Activated CD4-positive, alpha-beta T cell treated with anti-CD3 and anti-CD28 coated beads, Interleukin-2, amount 10 ng/mL, durations not matched to agents 24 days and 14 days (primary cell): ENCODE results near the gene ORMDL2. TPM values are rescaled to one million over a fixed set of nuclear protein-coding genes. Genes with fewer than 3 reads are reported as not detected.
"Not testable (repeated sequence)": the region's sequence is repeated elsewhere in the genome, so short reads cannot be mapped to it uniquely, and the experiment has no call there.

Experiments
- DNase-seq: peaks from one replicate; pipeline ENCODE4 v3.0.0; 2022
- H3K27ac Mint-ChIP-seq: one replicate; pipeline ENCODE4 v1.8.0; 2022; ENCODE audit warnings: mild to moderate bottlenecking, mixed read lengths
- H3K27me3 Mint-ChIP-seq: one replicate; pipeline ENCODE4 v1.8.0; 2022; ENCODE audit warnings: mixed read lengths
- H3K36me3 Mint-ChIP-seq: one replicate; pipeline ENCODE4 v1.8.0; 2022; ENCODE audit warnings: low read depth, mild to moderate bottlenecking, mixed read lengths
- H3K4me1 Mint-ChIP-seq: one replicate; pipeline ENCODE4 v1.8.0; 2021; ENCODE audit warnings: mixed read lengths
- H3K4me3 Mint-ChIP-seq: one replicate; pipeline ENCODE4 v1.8.0; 2022; ENCODE audit warnings: mild to moderate bottlenecking, moderate library complexity, mixed read lengths
- H3K9me3 Mint-ChIP-seq: one replicate; pipeline ENCODE4 v1.8.0; 2021; ENCODE audit warnings: mixed read lengths
- intact Hi-C: fragments of 100-400 bp; cut with micrococcal nuclease; formaldehyde crosslinking; loops from one replicate; pipeline ENCODE4 v1.15.1; 2023
- total RNA-seq: library from RNA; stranded (reverse); gene quantifications from 2 replicates; pipeline ENCODE4 v1.2.3, GENCODE V29; 2022

ORMDL2 gene
- total RNA-seq, 1 donor from 2014 or later: 55.8 TPM

DNA sequence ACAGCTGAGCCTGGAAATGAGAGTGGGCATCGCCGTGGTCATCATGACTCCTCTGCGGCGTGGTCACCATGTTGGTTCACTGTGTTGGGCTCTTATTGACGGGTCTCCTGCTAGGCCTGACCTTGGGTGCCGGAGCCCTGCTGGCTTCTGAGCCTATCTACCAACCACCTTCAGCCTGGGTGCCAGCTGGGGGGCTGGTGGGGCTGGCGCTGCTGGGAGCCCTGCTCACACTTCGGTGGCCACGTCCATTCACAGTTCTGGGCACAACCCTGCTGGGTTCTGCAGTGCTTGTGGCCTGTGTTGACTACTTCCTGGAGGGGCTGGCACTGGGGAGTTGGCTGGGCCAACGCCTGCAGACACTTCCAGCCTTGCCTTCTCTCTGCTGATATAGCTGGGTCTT, 15.2 kb downstream of the ORMDL2 start:
- Mint-ChIP-seq H3K4me3 (no peak overlapping the region), H3K4me1 (peaks cover 30% of the 10 kb centered on the region), H3K36me3 (peaks cover 3% of the 10 kb centered on the region), H3K9me3 (no peaks in the 10 kb centered on the region), H3K27me3 (no peaks in the 10 kb centered on the region), H3K27ac (peak overlapping the region; percentile 26)
- no peak for DNase-seq
- intact Hi-C loops: no loop called here

DNA sequence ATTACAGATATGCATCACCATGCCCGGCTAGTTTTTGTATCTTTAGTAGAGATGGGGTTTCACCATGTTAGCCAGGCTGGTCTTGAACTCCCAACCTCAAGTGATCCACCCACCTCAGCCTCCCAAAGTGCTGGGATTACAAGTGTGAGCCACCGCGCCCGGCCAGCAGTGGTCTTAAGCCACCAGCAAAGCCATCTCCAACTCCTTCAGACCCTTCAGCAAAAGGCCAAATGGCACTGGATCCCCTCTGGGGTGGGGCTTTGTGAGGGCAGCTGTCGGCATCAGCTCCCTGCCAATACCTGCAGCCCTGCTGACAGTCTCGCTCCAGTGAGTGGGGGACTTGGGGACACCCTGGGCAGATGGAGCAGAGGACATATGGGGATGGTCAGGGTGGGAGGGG, 16.6 kb downstream of the ORMDL2 start:
- H3K27ac Mint-ChIP-seq, H3K4me3 Mint-ChIP-seq, H3K9me3 Mint-ChIP-seq, intact Hi-C loops, H3K36me3 Mint-ChIP-seq, H3K27me3 Mint-ChIP-seq, DNase-seq: not testable (repeated sequence)
- H3K4me1 Mint-ChIP-seq: peaks cover 25% of the 10 kb centered on the region

DNA sequence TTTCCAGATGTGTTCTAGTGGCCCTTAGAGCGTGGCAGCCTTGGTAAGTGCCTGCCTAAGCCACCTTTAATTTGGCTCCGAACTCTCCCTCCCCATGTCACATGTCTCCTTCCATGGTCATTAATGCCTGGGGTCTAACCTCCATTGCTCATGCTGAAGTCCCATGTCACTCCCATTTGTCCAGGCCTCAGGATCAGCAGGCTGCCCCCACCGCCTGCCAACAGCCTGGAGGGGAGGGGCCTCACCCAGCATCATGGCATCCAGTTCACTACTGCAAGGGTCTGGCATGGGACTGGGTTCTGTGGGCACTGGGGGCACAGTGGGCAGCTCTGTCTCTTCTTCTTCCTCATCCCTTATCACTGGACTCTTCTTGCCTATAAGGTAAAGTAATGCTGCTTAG, 20.5 kb downstream of the ORMDL2 start:
- Mint-ChIP-seq H3K27ac (no peak overlapping the region), H3K36me3 (no peaks in the 10 kb centered on the region), H3K9me3 (no peaks in the 10 kb centered on the region), H3K4me1 (peaks cover 5% of the 10 kb centered on the region), H3K4me3 (no peak overlapping the region), H3K27me3 (peaks cover 2% of the 10 kb centered on the region)
- intact Hi-C loops: no loop called here
- DNase-seq: no peak

DNA sequence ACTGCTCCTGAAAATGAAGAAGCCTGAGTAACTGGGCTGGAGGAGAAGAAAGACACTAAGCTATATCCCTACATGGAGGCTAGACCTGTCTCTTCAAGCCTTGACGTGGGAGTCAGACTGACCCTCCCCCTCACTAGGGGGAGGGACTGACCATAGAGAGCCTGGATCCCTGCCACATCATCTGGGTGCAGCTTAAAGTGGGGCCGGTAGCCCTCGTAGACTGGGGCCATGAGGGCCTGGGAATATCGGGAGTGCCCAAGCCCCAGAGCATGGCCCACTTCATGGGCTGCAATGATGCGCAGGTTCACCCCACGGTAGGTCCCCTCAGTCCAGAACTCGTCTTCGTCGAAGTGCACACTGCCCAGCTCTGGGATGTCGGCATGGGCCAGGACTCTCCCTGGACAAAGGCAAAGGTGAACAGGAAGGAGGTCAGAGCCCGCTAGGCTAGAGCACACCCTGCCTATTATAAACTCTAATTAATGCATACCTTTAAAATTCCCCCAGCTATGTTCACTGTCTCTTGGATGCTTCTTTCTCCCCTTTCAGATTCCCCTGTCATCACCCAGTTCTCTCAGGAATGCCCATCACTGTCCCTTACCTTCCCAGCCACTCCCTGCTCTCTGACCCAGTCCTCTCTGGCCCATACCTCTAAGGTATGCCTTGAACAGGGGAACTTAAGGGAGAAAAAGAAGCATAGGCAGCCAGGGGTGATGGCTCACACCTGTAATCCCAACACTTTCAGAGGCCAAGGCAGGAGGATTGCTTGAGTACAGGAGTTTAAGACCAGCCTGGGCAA, 21.7 kb downstream of the ORMDL2 start:
- DNase-seq: no peak
- no peak overlapping the region for H3K27ac Mint-ChIP-seq
- no peak overlapping the region for H3K4me3 Mint-ChIP-seq
- intact Hi-C loops: no loop called here
- H3K27me3 Mint-ChIP-seq: peaks cover 4% of the 10 kb centered on the region
- H3K4me1 Mint-ChIP-seq: peaks cover 2% of the 10 kb centered on the region
- H3K9me3 Mint-ChIP-seq: no peaks in the 10 kb centered on the region
- no peaks in the 10 kb centered on the region for H3K36me3 Mint-ChIP-seq

- DNase-seq: no peak
- Mint-ChIP-seq H3K36me3 (no peaks in the 10 kb centered on the region), H3K9me3 (no peaks in the 10 kb centered on the region), H3K27me3 (peaks cover 4% of the 10 kb centered on the region), H3K27ac (no peak overlapping the region), H3K4me3 (no peak overlapping the region), H3K4me1 (peaks cover 2% of the 10 kb centered on the region)
- intact Hi-C loops: no loop called here
Measured at GRCh38 chr12:55840581-55841351, 22.9 kb downstream of the ORMDL2 start.

DNA sequence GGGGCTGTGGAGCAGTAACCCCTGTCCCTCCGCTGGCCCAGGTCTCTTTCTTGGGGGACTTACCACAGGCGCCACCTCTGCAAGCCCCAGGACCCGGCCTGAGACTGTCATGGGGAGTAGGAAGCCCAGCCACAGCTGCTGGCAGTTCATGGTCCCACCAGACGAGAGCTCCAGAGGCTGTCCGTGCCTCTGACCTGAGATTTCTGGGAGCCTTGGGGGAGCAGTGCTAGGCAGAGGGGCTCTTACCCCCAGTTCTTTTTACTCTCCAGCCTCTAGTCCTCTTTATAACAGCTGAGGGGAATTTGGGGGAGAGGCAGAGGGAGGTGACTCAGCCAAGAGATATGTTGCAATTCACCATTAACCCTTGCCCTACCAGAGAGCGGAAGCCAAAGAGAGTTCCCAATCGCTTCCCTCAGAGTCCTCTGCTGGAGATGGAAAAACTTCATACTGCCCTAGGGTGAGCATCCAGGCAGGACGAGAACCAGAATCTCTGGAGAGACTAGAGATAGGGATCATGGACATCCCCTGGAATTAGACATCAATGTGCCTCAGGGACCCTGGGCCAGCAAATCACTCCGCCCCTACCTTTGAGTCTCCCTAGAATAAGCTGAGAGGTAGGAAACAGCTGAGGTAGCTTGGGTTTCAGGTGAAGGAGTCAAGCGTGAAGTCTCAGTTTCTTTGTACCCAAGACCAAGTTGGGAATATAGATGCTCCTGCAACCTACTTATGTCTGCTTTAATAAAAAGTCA, 25.0 kb downstream of the ORMDL2 start, which contains the start of gene MMP19:
Gene MMP19, minus strand, starts transcription at position 256 of the 749 bp plus-strand sequence. Its CDS starts 106 bp downstream, at position 150.
- Mint-ChIP-seq H3K36me3 (no peaks in the 10 kb centered on the region), H3K4me3 (no peak within 1 kb of the TSS), H3K27ac (no peak within 1 kb of the TSS), H3K27me3 (peaks cover 4% of the 10 kb centered on the region), H3K9me3 (no peaks in the 10 kb centered on the region), H3K4me1 (peaks cover 10% of the 10 kb centered on the region)
- intact Hi-C loops: no loop called here
- DNase-seq: no peak

DNA sequence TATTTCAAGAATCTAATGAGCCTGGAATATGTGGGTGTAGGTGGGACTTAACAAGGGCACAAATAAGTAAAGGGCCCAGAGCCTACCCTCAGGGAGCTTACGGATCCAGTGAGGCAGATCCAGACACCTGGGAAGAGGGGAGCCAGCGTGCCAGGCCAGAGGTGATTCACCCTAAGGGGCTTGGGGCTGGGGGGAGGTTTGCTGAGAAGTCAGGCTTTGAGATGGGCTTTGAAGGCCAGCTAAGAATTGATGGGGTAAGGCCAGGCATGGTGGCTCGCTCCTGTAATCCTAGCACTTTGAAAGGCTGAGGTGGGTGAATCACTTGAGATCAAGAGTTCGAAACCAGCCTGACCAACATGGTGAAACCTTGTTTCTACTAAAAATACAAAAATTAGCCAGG, 25.6 kb downstream of the ORMDL2 start:
- DNase-seq: no peak
- H3K9me3 Mint-ChIP-seq: no peaks in the 10 kb centered on the region
- peaks cover 10% of the 10 kb centered on the region for H3K4me1 Mint-ChIP-seq
- no peak overlapping the region for H3K27ac Mint-ChIP-seq
- H3K4me3 Mint-ChIP-seq: no peak overlapping the region
- intact Hi-C loops: no loop called here
- no peaks in the 10 kb centered on the region for H3K36me3 Mint-ChIP-seq
- H3K27me3 Mint-ChIP-seq: peaks cover 4% of the 10 kb centered on the region

GRCh38 chr12:55844961-55845360, 27.1 kb downstream of the ORMDL2 start:
- Mint-ChIP-seq H3K9me3 (no peaks in the 10 kb centered on the region), H3K36me3 (no peaks in the 10 kb centered on the region), H3K27me3 (peaks cover 7% of the 10 kb centered on the region), H3K27ac (no peak overlapping the region), H3K4me3 (no peak overlapping the region), H3K4me1 (peaks cover 10% of the 10 kb centered on the region)
- intact Hi-C loops: loop anchor here (5.0 kb wide), 1 partner anchor 52 kb away; no protein-coding TSS in a partner anchor
- no peak for DNase-seq

DNA sequence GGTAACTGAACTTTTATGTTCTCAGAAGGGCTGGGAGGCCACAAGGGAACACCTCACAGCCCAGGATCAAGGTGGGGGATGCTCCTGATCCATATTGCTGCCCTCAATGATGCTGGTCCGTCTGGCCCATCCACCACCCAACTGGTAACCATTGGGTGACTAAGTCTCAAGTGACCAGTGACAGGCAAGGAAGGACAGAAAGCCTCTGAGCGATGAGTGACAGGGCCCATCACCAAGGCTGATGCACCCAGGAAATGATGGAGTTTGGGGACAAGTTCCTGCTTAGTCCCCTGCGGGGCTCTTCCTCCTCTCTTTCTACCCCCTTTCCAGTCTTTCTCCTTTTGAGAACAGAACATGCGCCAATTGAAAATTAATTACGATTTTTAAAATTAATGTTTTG, 27.5 kb downstream of the ORMDL2 start:
- Mint-ChIP-seq H3K36me3 (no peaks in the 10 kb centered on the region), H3K27ac (no peak overlapping the region), H3K4me3 (no peak overlapping the region), H3K9me3 (no peaks in the 10 kb centered on the region), H3K27me3 (peaks cover 10% of the 10 kb centered on the region), H3K4me1 (peaks cover 10% of the 10 kb centered on the region)
- intact Hi-C loops: loop anchor here (5.0 kb wide), 1 partner anchor 52 kb away; no protein-coding TSS in a partner anchor
- no peak for DNase-seq

DNA sequence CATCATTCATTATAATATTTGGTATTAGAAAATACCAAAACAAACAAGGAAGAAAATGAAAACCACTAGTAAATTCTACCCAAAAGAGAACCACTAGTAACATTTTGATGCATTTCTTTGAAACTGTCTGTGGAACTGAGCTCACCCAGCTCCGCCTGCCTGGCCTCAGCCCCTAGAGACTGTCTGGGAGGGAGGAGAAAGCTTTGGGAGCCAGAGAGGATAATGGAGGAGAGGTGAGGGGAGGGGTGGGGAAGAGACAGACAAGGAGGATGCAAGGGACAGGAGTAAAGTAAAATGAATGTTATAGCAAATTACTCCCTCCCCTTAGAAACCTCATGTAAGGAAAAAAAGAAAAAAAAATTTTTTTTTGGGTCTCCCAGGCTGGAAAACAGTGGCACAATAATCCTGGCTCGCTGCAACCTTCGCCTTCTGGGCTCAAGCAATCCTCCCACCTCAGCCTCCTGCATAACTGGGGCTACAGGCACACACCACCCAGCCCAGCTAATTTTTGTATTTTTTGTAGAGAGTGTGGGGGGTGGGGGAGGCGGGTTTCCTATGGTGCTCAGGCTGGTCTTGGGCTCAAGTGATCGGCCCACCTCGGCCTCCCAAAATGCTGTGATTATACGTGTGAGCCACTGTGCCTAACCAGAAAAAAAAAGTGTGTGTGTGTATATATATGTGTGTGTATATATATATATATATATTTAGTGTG, 28.1 kb downstream of the ORMDL2 start:
- H3K4me3 Mint-ChIP-seq: no peak overlapping the region
- no peaks in the 10 kb centered on the region for H3K9me3 Mint-ChIP-seq
- H3K27me3 Mint-ChIP-seq: peaks cover 14% of the 10 kb centered on the region
- DNase-seq: no peak
- peak overlapping the region; percentile 48 for H3K27ac Mint-ChIP-seq
- no peaks in the 10 kb centered on the region for H3K36me3 Mint-ChIP-seq
- H3K4me1 Mint-ChIP-seq: peaks cover 10% of the 10 kb centered on the region
- intact Hi-C loops: loop anchor here (5.0 kb wide), 1 partner anchor 51 kb away; no protein-coding TSS in a partner anchor

DNA sequence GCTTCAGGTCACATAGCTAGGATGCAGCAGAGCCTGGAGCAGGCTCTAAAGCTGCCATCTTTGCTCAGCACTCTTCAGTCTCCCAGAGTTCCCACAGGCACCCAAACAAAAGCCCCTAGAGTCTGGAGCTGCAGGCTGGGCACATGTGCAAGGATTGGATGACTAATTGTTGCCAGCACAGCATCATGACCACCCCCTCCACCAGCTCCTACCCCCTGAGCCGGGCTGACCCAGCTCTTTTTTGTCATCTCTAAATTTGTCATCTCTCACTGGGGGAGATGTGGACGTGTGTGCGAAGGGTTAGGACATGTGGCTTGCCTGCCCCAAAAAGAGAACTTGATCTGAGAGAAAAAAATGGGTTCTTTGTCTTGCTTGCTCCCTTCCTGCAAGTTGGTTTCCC, 29.2 kb downstream of the ORMDL2 start:
- peaks cover 17% of the 10 kb centered on the region for H3K27me3 Mint-ChIP-seq
- intact Hi-C loops: loop anchor here (5.0 kb wide), 1 partner anchor 50 kb away; no protein-coding TSS in a partner anchor
- H3K36me3 Mint-ChIP-seq: no peaks in the 10 kb centered on the region
- H3K4me3 Mint-ChIP-seq: no peak overlapping the region
- H3K27ac Mint-ChIP-seq: peak overlapping the region; percentile 16
- H3K4me1 Mint-ChIP-seq: peaks cover 10% of the 10 kb centered on the region
- DNase-seq: no peak
- no peaks in the 10 kb centered on the region for H3K9me3 Mint-ChIP-seq

DNA sequence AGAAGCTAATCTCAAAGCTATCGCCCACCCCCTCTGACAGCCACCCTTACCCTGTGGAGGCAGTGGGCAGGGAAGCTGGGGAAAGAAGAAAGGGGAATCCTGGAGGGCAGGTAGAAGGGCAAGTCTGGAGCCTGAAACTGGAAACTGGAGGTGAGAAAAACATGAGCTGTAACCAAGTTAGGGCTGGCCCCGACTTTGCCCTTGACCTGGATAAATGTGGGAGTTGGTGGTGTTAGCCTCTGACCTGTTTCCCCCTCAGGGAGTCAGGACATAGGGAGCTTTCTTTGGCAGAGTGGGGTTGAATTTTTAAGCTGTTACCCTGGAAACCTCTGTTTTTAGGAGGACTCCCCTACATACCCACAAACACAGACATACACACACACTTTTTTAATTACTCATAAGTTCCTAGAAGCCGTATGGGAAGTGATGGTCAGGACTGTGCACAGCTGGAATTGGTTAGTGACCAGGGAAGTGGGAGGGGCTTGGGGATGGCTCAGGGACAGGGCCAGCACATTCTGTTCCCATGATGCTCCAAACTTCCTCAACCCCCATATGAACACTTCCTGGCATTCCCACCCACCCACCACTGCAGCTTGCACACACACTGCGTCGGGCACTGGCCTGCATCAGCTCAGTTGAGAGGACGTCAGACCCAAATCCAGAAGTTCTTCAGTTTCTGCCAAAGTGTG, 29.9 kb downstream of the ORMDL2 start:
- intact Hi-C loops: loop anchor here (5.0 kb wide), 1 partner anchor 50 kb away; no protein-coding TSS in a partner anchor
- Mint-ChIP-seq H3K9me3 (no peaks in the 10 kb centered on the region), H3K36me3 (no peaks in the 10 kb centered on the region), H3K4me3 (no peak overlapping the region), H3K27me3 (peaks cover 18% of the 10 kb centered on the region), H3K4me1 (peaks cover 10% of the 10 kb centered on the region), H3K27ac (peak overlapping the region; percentile 31)
- DNase-seq: no peak
